NCI-H1436 (cell line): ENCODE data around the gene CUL9.

ENCODE experiments used
- DNase-seq: peaks from one replicate; lab custom pipeline; 2025; lab: John Stamatoyannopoulos, UW

CUL9 gene

DNA sequence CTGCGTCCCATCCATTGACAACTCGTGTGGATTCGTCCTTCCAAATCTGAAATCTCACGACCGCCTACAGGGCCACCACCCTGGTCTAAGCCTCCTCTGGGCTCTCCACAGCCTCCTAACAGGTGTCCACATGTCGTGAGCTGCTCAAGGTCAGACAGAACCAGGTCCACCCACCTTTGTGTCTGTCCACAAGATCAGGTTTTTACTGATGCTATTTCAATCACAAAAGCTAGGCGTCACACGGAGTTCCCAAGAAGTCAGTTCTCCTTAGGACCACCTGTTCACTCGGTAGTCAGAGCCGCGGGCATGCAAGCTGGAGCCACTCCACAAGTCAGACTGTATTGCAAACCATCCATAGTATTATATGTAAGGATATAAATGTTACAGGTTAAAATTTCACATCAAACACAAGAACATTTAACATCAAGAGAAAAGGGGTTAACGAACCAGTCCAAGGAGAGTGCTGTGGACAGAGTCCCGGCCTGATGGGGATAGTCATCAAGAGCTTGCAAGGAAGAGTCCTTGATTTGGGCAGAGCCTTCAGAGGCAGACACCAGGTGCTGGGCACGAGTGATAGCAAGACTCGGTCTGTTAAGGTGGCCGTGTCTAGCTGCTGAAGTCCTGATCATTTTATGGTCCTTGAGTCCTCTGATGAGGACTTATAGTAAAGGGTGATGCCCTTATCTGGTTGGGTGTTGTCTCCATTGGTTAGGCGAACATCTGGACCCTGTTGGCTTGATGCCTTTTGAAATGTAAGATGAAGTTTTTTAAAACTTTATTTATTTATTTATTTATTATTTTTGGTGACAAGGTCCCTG, 48.0 kb downstream of the CUL9 start:
- DNase-seq = no peak

DNA sequence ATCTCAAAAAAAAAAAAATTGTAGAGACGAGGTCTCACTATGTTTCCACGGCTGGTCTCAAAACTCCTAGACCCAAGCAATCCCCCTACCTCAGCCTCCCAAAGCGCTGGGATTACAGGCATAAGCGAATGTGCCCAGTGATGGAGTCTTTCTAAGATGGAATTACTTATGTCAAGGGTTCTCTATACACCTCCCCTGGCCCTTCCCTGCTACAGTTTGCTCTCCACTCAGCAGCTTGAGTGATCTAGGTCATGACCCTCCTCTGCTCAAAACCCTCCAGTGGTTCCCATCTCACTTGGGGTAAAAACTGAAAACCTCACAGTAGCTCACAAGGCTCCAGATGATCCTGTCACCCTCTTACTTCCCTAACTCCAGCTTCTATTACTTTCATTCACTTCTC, 49.1 kb downstream of the CUL9 start:
- DNase-seq = no peak

DNA sequence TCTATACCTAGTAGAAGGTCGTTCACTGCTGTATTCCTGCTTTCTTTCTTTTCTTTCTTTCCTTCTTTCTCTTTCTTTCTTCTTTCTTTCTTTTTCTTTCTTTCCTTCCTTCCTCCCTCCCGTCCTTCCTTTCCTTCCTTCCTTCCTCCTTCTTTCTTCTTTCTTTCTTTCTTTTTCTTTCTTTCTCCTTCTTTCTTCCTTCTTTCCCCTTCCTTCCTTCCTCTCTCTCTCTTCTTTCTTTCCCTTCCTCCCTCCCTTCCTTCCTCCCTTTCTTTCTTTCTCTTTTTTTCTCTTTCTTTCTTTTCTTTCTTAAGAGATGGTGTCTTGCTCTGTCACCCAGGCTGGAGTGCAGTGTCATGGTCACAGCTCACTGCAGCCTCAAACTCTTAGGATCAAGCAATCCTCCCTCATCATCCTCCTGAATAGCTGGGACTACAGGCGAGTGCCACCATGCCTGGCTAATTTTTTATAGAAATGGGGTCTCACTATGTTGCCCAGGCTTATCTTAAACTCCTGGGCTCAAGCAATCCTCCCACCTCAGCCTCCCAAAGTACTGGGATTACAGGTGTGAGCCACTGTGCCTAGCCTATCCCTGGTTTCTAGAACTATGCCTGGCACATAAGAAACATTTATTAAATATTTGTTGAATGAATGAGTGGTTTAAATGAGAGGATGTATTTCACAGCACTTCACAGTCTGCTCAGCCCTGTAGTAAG, 49.9 kb downstream of the CUL9 start:
- DNase-seq = no peak

DNA sequence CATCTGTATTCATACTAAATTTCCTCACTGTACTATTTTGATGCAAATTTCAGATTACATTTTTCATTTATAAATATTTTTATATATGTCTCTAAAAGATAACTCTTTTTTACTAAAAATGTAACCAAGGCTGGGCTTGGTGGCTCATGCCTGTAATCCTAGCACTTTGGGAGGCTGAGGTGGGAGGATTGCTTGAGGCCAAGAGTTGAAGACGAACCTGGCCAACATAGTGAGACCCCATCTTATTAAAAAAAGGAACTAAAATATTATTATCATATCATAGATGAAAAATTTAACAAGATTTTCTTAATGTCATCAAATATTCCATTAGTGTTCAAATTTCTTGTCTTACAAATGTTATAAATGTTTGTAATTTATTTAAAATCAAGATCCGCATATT, 53.8 kb downstream of the CUL9 start:
- no peak for DNase-seq

DNA sequence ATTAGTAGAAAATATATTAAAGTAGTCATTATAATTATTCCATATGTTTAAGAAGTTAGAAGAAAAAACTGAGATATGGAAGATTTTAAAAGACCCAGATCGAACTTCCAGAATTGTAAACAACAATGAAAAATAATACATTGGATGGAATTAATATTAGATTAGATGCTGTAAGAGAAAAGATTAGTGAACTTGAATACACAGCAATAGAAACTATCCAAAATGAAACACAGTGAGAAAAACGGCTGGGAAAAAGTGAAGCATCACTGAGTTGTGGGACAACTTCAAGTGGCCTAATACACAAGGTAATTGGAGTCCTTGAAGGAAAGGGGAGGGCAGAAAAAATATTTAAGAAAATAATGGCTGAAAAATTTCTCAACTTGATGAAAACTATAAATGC, 57.1 kb downstream of the CUL9 start:
- DNase-seq = no peak

DNA sequence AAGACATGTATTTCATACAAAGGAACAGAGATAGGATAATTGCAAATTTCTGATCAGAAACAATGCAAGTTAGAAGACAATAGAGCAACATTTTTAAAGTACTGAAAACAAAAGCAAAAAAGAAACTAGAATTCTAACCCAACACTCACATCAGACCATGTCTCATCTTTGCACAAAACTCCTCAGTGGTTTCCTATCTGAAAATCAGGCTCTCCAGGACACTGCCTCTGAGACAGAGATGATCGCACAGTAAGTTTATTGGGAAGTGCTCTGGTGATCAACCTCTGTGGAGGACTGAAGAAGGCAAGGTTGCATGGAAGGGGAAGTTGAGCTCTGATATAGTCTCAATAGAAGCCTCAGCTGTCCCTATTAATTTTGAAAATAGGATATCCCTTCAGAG, 59.0 kb downstream of the CUL9 start:
- no peak for DNase-seq

DNA sequence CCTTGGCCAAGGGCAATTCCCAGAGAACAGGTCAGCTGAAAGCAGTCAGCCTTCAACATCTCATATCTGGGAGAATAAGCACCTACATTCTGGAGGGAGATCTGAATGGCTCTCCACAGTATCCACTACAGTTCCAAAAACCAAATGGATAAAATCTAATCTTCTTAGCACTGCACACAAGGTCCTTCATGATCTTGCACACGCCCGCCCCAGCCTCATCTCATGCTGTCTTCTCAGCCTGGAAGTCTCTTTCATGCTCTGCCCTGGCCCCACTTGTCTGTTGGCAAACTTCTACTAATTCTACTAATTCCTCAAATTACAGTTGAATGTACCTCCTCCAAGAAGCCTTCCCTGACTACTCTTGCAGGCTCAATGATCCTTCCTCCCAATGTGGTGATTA, 59.5 kb downstream of the CUL9 start:
- no peak for DNase-seq

DNA sequence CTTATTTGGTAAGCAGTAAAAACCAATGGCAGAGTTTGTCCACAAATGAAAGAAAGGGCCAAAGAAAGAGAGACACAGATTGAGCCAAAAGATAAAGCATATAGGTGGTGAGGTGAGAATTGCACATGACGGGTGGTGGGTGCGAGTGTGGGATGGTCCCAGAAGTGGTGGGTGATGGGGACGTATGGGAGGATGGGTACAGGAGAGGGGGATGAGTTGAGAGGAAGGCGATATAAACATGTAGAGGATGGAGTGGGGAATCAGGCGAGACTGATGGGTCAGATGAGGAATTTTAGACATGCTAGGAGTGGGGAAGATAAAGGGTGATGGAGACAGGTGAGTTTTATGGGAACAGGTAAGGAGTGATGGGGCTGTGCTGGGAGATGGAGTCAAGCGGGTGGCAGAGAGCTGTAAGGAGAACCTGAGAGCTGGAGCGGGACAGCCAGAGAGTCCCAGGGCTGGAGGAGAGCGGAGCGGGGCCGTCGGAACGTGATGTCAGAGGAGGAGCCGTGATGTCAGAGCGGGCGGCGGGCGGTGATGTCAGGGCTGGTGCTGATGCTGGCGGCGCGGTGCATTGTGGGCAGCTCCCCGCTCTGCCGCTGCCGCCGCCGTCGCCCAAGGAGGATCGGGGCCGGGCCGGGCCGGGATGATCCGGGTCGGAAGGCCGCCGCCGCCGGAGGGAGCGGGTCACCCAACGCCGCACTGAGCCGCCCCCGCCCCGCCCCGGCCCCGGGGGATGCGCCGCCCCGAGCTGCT, 61.1 kb downstream of the CUL9 start, which contains the start of gene TTBK1:
TSS of gene TTBK1 (plus strand) at position 574 of the 756 bp plus-strand sequence. CDS start 3,180 bp downstream, outside the sequence.
- peak; percentile 64 for DNase-seq

DNA sequence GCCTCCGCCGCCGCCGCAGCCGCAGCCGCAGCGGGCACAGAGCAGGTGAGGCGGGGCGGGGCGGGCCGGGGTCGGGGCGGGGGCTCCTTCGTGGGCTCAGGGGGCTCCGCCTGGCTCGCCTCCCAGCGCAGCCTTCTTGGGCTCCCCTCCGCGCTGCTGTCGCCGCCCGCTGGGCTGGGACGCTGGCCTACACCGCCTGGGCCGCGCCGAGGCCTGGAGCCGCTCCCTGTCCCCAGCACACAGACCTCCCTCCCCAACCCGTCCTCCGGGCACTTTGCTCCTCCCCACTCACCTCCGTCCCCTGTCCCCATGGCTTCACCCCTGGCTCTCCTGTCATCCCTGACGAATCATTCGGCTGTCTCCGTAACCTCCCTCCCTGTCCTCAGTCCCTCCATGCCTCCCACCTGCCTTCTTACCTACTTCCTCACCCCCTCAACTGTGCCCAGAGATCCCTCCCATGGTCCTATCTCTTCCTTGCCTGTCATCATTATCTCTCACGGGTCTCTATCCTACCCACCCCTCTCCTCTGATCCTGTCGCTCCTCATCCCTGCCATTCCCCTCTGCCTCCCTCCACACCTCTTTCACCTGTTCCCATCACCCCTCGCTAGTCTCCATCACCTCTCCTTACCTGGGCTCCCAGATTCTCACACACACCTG, 61.8 kb downstream of the CUL9 start:
- DNase-seq = no peak

DNA sequence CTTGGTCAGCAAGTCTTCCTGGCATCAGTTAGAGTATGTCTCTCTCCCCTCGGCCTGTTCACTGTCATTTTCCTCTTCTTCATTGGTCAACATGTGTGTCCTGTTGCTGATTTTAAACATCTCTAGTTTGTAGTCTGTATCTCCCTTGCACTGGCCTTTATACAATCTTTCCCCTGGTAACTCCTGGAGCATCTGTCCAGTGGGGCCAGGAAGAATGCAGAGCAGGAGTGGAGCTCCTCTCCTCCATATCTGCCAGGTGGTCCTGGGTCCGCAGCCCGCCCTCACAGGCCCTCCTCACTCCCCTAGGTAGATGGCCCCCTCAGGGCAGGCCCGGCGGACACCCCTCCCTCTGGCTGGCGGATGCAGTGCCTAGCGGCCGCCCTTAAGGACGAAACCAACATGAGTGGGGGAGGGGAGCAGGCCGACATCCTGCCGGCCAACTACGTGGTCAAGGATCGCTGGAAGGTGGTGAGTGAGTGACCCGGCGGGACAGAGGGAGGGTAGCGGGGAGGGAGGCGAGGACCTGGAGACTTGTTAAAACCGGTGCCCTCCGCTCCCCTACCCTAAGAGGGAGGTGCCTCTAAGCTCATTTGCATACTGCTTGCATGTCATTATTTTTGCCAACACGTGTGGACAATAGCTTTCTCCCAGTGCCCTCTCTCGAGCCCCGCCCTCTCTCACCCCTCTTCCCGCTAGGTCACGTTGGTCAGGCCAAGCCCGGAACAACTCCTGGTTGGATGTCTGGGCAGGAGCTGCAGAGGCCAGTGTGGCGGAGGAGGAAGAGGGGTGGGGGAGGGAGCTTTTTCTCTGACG, 64.5 kb downstream of the CUL9 start:
- DNase-seq = no peak

DNA sequence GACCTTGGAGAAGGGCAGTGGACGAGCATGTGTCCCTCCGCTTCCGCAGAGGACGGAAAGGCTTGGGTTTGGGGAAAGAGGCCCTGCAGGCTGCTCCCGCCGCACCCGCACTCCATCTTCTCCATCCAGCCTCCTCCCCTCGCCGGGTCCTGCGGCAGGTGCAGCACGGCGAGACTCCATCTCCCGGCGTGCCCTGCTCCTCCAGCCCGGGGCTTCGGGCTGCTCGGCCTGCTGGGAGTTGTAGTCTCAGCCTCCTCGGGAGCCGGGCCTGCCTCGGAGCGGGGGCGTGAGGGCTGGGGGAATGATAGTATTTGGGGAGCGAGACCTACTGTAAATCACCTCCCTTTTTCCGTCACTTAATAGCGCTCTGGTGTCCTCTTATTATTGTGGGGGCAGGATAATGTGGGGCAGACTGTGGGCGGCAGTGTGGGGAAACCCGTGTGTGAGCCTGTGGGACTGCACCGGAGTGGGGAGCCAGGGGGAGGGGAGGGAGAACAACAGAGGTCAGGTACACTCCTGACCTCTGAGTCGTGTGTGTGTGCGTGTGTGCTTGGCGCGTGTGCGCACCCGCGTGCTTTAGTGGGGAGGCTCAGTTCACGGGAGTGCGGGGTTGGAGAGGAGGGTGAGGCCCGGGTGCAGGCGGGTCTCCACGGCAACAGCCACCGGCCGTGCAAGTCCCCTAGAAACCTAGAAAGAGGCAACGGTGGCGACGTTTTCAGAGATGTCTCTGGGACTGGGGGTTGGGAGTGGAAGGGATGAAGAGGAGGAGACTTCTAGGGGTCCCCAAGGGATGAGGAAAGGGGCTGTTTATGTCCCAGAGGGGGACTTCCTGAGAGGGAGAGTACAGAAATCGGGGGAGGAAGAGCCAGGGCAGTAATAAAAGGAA, 65.4 kb downstream of the CUL9 start:
- peak; percentile 64 for DNase-seq

DNA sequence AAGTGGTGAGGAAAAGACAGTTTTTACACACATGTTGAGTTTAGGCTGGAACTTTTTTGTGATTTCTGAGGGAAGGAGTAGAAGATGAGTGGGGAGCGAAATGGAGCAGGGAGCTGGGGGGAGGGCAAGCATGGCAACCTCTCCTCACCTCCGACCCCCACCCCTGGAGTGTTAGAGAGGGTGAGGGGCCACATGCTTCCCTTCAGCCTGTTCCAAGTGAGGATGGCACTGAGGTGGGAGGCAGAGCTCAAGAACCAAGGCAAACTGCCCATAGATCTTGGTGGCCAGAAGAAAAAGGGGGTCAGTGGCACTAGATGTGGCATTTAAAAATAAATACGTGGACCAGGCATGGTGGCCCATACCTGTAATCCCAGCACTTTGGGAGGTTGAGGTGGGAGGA, 66.1 kb downstream of the CUL9 start:
- no peak for DNase-seq

DNA sequence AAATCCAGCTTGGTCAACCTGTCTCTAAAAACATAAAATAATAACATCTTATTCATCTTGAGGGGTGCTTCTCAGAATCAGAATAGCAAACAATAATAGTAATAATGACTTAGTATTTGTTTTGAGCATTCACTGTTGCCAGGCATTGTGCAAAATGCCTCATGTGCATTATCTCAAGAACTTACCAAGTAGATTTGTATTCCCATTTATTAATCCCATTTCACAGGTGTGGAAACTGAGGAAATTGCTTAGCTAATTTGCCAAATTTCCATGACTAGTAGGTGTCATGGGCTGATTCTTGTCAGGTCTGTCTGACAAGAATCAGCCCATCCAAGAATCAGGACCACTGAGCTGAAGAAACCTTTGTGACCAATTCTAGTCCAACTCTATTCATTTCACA, 66.8 kb downstream of the CUL9 start:
- no peak for DNase-seq

DNA sequence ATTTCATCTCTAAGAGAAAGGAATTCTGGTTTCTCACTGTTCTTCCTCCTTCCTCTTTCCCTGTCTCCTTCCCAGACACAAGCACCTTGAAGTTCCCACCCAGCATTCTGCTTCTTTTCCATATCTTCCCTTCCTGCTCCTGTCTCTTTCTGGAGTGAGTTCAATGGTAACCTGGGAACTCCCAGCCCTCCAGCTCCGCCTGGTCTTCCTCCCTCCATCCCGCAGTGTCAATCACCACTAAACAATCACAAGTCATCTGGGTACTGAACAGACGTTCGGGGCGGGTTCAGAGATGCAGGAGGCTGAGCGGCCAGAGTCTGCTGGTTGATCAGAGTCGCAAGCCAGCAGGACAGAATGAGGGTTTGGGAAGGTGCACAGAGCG, 69.0 kb downstream of the CUL9 start:
- no peak for DNase-seq

DNA sequence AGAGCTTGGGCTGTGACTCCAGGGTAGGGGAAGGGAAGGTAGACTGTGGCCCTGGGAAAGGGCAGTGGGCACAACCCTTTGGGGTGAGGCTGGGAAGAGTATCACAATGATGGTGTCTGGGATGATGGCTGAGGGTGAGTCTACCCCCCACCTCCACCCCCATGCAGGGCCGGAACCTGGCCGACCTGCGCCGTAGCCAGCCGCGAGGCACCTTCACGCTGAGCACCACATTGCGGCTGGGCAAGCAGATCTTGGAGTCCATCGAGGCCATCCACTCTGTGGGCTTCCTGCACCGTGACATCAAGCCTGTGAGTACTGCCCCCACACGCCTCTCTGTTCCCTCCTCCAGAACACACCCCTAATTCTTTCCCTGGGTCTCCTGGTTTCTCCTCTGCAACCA, 71.4 kb downstream of the CUL9 start:
- DNase-seq = no peak

DNA sequence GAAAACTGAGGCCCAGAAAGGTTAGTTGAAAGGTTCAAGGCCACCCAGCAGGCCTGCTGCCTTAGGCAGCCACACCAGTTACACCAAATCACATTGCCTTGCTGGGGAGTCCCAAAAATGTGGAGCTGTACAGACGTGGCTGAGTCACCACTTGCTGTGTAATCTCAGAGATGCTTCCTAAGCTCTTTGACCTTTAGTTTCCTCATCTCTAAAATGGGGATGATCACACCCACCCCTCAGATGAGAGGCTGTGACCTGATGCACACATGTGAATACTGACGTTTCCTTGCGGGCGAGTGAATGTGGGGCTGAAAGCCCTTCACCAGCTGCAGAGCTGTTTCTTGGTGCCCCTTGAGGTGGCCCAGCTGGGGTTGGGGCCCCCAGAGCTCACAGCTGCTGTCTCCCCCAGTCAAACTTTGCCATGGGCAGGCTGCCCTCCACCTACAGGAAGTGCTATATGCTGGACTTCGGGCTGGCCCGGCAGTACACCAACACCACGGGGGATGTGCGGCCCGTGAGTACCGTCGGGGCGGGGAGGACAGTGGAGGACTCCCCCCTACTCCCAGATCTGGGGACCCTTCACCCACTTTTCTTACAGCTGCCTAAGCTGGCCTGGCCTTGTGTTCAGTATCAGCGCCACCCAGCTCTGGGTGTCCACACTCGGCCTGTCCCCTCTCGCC, 72.3 kb downstream of the CUL9 start:
- no peak for DNase-seq

DNA sequence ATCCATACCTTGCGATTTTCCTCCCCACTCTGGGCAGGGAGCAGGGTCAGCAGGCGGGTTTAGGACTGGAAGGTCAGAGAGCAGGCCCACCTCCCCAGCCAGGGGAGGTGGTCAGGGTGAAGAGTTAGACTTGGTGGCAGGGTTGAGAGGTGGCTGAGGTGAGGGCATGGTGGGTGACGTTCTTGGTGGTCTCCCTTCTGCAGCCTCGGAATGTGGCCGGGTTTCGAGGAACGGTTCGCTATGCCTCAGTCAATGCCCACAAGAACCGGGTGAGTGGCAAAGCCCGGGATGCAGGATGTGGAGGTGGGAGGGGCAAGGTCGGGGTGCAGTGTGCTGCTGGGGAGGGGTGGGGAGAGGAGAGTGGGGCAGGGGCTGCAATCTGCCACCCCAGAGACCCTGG, 72.8 kb downstream of the CUL9 start:
- DNase-seq = no peak

DNA sequence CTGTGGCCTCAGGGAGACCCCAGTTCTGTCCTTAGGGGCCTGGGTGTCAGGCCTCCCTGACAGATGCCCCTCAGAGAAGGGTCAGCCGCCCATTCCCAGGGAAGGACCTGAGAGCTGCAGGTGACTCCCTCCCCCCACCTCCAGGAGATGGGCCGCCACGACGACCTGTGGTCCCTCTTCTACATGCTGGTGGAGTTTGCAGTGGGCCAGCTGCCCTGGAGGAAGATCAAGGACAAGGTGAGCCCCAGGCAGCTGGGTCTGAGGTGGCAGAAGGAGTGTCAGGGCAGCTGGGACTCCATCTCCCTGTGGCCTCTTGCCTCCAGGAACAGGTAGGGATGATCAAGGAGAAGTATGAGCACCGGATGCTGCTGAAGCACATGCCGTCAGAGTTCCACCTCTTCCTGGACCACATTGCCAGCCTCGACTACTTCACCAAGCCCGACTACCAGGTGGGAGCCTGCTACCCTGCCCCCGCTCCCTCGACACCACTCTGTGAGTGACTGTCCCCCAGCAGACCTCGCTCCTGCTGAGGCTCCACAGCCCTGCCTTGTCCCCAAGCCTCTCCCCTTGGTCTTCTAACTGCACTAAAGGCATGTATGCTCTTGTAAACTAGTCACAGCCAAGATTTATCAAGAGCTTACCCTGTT, 73.5 kb downstream of the CUL9 start:
- no peak for DNase-seq

DNA sequence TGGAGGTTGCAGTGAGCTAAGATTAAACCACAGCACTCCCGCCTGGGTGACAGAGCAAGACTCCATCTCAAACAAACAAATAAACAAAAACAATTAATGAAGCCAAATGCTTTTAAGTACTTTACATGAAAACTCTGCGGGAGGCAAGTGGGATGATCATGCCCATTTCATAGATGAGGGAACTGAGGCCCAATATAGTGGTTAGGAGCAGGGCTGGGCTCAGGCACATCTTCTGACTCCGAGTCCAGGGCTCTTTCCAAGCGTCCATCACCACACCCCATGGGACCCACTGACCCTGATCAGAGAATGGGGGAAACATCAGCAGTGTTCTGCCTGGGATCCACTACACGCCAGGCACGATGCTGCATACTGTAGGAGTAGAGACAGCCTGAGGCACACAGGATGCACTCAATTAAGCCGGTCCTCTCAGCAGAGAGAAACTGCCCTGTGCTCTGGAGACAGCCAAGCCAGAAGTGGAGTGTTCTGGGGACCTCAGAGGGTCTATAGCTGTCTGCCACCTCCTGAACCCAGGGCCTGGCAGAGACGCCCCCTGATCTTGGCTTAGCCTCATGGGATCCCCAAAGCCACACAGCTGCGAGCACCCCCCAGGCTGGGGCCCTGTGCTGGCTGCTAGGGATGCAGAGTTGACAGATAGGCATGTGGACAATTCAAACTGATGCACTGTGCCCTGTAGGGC, 74.8 kb downstream of the CUL9 start:
- DNase-seq = no peak
